ENCODE measurements around the gene EPB41L1.

The EPB41L1 gene

GRCh38 chr20:36201198-36201597, 46.7 kb downstream of the EPB41L1 start:
- no peak overlapping the region for H3K4me3 ChIP-seq (ENCODE audit: low read depth, low read length)
- TF ChIP-seq CTCF (IDR thresholded peaks at IDR 0.05; ENCODE audit: borderline replicate concordance, insufficient read depth, low read depth, low read length), result no peak

- H3K4me3 ChIP-seq (ENCODE audit: low read depth, low read length), result no peak overlapping the region
- peak; percentile 100 for TF ChIP-seq CTCF (IDR thresholded peaks at IDR 0.05; ENCODE audit: borderline replicate concordance, insufficient read depth, low read depth, low read length)
Measured at GRCh38 chr20:36202891-36203338, 48.4 kb downstream of the EPB41L1 start.

GRCh38 chr20:36203861-36204260, 49.3 kb downstream of the EPB41L1 start:
- TF ChIP-seq CTCF (IDR thresholded peaks at IDR 0.05; ENCODE audit: borderline replicate concordance, insufficient read depth, low read depth, low read length), result no peak
- no peak overlapping the region for H3K4me3 ChIP-seq (ENCODE audit: low read depth, low read length)

- no peak for TF ChIP-seq CTCF (IDR thresholded peaks at IDR 0.05; ENCODE audit: borderline replicate concordance, insufficient read depth, low read depth, low read length)
- no peak overlapping the region for H3K4me3 ChIP-seq (ENCODE audit: low read depth, low read length)
Measured at GRCh38 chr20:36205026-36205425, 50.5 kb downstream of the EPB41L1 start.

- no peak overlapping the region for H3K4me3 ChIP-seq (ENCODE audit: low read depth, low read length)
- no peak for TF ChIP-seq CTCF (IDR thresholded peaks at IDR 0.05; ENCODE audit: borderline replicate concordance, insufficient read depth, low read depth, low read length)
Measured at GRCh38 chr20:36206068-36206467, 51.5 kb downstream of the EPB41L1 start.

- no peak for TF ChIP-seq CTCF (IDR thresholded peaks at IDR 0.05; ENCODE audit: borderline replicate concordance, insufficient read depth, low read depth, low read length)
Measured at GRCh38 chr20:36206641-36207040, 52.1 kb downstream of the EPB41L1 start.

GRCh38 chr20:36207602-36208001, 53.1 kb downstream of the EPB41L1 start:
- no peak for TF ChIP-seq CTCF (IDR thresholded peaks at IDR 0.05; ENCODE audit: borderline replicate concordance, insufficient read depth, low read depth, low read length)
- no peak overlapping the region for H3K4me3 ChIP-seq (ENCODE audit: low read depth, low read length)

More at GRCh38 chr20:36206641-36207040, 52.1 kb downstream of the EPB41L1 start:
- no peak overlapping the region for H3K4me3 ChIP-seq (ENCODE audit: low read depth, low read length)

Data from GM12875 (cell line).